WTC11 (cell line): ENCODE results near the gene MEGF11. TPM values are rescaled to one million over a fixed set of nuclear protein-coding genes. Genes with fewer than 3 reads are reported as not detected.

Source experiments
- AFF4 ChIP-seq: sonication (generic); formaldehyde crosslinking; IDR thresholded peaks from 2 replicates; pipeline ENCODE4 v1.8.1; 2023; ENCODE audit warnings: mild to moderate bottlenecking, missing genetic modification reagents, borderline replicate concordance
- AR ChIP-seq: fragments of 250-450 bp; sonication (Bioruptor Pico); IDR thresholded peaks from 2 replicates; pipeline ENCODE4 v1.9.0; 2021; ENCODE audit warnings: mild to moderate bottlenecking
- CBFB ChIP-seq: sonication (generic); formaldehyde crosslinking; IDR thresholded peaks from 2 replicates; pipeline ENCODE4 v1.8.1; 2022; ENCODE audit warnings: mild to moderate bottlenecking, low read depth, missing genetic modification reagents
- CREB1 ChIP-seq: sonication (generic); formaldehyde crosslinking; IDR thresholded peaks from 2 replicates; pipeline ENCODE4 v1.8.0; 2023; ENCODE audit warnings: mild to moderate bottlenecking, missing genetic modification reagents
- CREM ChIP-seq: sonication (generic); formaldehyde crosslinking; IDR thresholded peaks from 2 replicates; pipeline ENCODE4 v1.8.1; 2022; ENCODE audit warnings: mild to moderate bottlenecking, missing genetic modification reagents, moderate library complexity
- EMX1 ChIP-seq: fragments of 250-450 bp; sonication (Bioruptor Pico); IDR thresholded peaks from 2 replicates; pipeline ENCODE4 v1.8.0; 2021; ENCODE audit warnings: mild to moderate bottlenecking
- ESRRA ChIP-seq: sonication (generic); formaldehyde crosslinking; IDR thresholded peaks from 2 replicates; pipeline ENCODE4 v1.8.1; 2022; ENCODE audit warnings: mild to moderate bottlenecking, missing genetic modification reagents, borderline replicate concordance
- ETV6 ChIP-seq: sonication (generic); formaldehyde crosslinking; IDR thresholded peaks from 2 replicates; pipeline ENCODE4 v1.8.1; 2022; ENCODE audit warnings: mild to moderate bottlenecking, missing genetic modification reagents
- FOXP4 ChIP-seq: sonication (generic); formaldehyde crosslinking; IDR thresholded peaks from 2 replicates; pipeline ENCODE4 v1.8.0; 2022; ENCODE audit warnings: mild to moderate bottlenecking, missing genetic modification reagents
- HMGA2 ChIP-seq: fragments of 250-450 bp; sonication (Bioruptor Pico); IDR thresholded peaks from 2 replicates; pipeline ENCODE4 v1.4.0; 2021; ENCODE audit warnings: mild to moderate bottlenecking, moderate library complexity
- HMGXB4 ChIP-seq: sonication (generic); formaldehyde crosslinking; IDR thresholded peaks from 2 replicates; pipeline ENCODE4 v1.8.1; 2023; ENCODE audit warnings: mild to moderate bottlenecking, moderate library complexity, missing genetic modification reagents
- IRF2 ChIP-seq: sonication (generic); formaldehyde crosslinking; IDR thresholded peaks from 2 replicates; pipeline ENCODE4 v1.8.0; 2022; ENCODE audit warnings: low read depth, missing genetic modification reagents, borderline replicate concordance
- NR1H2 ChIP-seq: sonication (generic); formaldehyde crosslinking; IDR thresholded peaks from 2 replicates; pipeline ENCODE4 v1.9.0; 2021; ENCODE audit warnings: mild to moderate bottlenecking, moderate library complexity, missing genetic modification reagents
- OVOL2 ChIP-seq: fragments of 250-450 bp; sonication (Bioruptor Pico); IDR thresholded peaks from 2 replicates; pipeline ENCODE4 v1.9.0; 2021; ENCODE audit warnings: mild to moderate bottlenecking, borderline replicate concordance
- PREB ChIP-seq: sonication (generic); formaldehyde crosslinking; IDR thresholded peaks from 2 replicates; pipeline ENCODE4 v1.8.1; 2022; ENCODE audit warnings: mild to moderate bottlenecking, missing genetic modification reagents, moderate library complexity, borderline replicate concordance
- RORB ChIP-seq: fragments of 250-450 bp; sonication (Bioruptor Pico); IDR thresholded peaks from 2 replicates; pipeline ENCODE4 v1.9.0; 2021; ENCODE audit warnings: mild to moderate bottlenecking
- SOX15 ChIP-seq: fragments of 250-450 bp; sonication (Bioruptor Pico); IDR thresholded peaks from 2 replicates; pipeline ENCODE4 v1.9.0; 2021; ENCODE audit warnings: mild to moderate bottlenecking
- TEAD4 ChIP-seq: sonication (generic); formaldehyde crosslinking; IDR thresholded peaks from 2 replicates; pipeline ENCODE4 v1.8.0; 2022; ENCODE audit warnings: mild to moderate bottlenecking, missing genetic modification reagents
- USF2 ChIP-seq: sonication (generic); formaldehyde crosslinking; IDR thresholded peaks from 2 replicates; pipeline ENCODE4 v1.8.1; 2023; ENCODE audit warnings: mild to moderate bottlenecking, missing genetic modification reagents, moderate library complexity
- ZBTB43 ChIP-seq: sonication (generic); formaldehyde crosslinking; IDR thresholded peaks from 2 replicates; pipeline ENCODE4 v1.8.1; 2023; ENCODE audit warnings: mild to moderate bottlenecking, missing genetic modification reagents
- ZMAT4 ChIP-seq: fragments of 250-450 bp; sonication (Bioruptor Pico); IDR thresholded peaks from 2 replicates; pipeline ENCODE4 v1.9.0; 2021; ENCODE audit warnings: mild to moderate bottlenecking
- ZNF121 ChIP-seq: sonication (generic); formaldehyde crosslinking; IDR thresholded peaks from 2 replicates; pipeline ENCODE4 v1.8.0; 2023; ENCODE audit warnings: missing genetic modification reagents
- ZNF219 ChIP-seq: sonication (generic); formaldehyde crosslinking; IDR thresholded peaks from 2 replicates; pipeline ENCODE4 v1.8.0; 2023; ENCODE audit warnings: missing genetic modification reagents, mild to moderate bottlenecking, borderline replicate concordance
- ZNF396 ChIP-seq: fragments of 250-450 bp; sonication (Bioruptor Pico); IDR thresholded peaks from 2 replicates; pipeline ENCODE4 v1.8.0; 2021; ENCODE audit warnings: mild to moderate bottlenecking, moderate library complexity, borderline replicate concordance
- total RNA-seq: library from RNA; stranded (reverse); gene quantifications from 3 replicates; pipeline ENCODE4 v1.2.3, GENCODE V29; 2021

The MEGF11 gene
- total RNA-seq, 1 experiment from 2014 or later = 3.3 TPM

GRCh38 chr15:65869126-65869953, 384.2 kb downstream of the MEGF11 start, which contains the start of gene RAB11A (continued):
- TF ChIP-seq IRF2 (CRISPR knock-in tag) (no peak), FOXP4 (no peak; the same call in 1 of the 2 replicates), NR1H2 (CRISPR knock-in tag) (no peak), CBFB (no peak), ZNF219 (CRISPR knock-in tag) (no peak), ZNF396 (CRISPR knock-in tag) (no peak), ZNF121 (no peak), ZBTB43 (CRISPR knock-in tag) (peak; percentile 94), AR (CRISPR knock-in tag) (peak; percentile 47; the same call in 1 of the 2 replicates), OVOL2 (CRISPR knock-in tag) (peak; percentile 81; the same call in 1 of the 2 replicates), ZMAT4 (CRISPR knock-in tag) (no peak), PREB (no peak; the same call in 1 of the 2 replicates), SOX15 (CRISPR knock-in tag) (no peak), ESRRA (CRISPR knock-in tag) (peak; percentile 72; the same call in 1 of the 2 replicates), TEAD4 (CRISPR knock-in tag) (0 out of 2 replicates have a peak, but pooled peaks have one; percentile 15), HMGXB4 (peak; percentile 83), ETV6 (CRISPR knock-in tag) (peak; percentile 95), HMGA2 (peak; percentile 53; the same call in 1 of the 2 replicates), AFF4 (CRISPR knock-in tag) (no peak), CREB1 (CRISPR knock-in tag) (peak; percentile 61; the same call in 1 of the 2 replicates), CREM (CRISPR knock-in tag) (peak; percentile 81), USF2 (CRISPR knock-in tag) (no peak), RORB (CRISPR knock-in tag) (peak; percentile 49; the same call in 1 of the 2 replicates), EMX1 (CRISPR knock-in tag) (0 out of 2 replicates have a peak, but pooled peaks have one; percentile 66)
